Measurements from ENCODE around the gene SUN5.

DNA sequence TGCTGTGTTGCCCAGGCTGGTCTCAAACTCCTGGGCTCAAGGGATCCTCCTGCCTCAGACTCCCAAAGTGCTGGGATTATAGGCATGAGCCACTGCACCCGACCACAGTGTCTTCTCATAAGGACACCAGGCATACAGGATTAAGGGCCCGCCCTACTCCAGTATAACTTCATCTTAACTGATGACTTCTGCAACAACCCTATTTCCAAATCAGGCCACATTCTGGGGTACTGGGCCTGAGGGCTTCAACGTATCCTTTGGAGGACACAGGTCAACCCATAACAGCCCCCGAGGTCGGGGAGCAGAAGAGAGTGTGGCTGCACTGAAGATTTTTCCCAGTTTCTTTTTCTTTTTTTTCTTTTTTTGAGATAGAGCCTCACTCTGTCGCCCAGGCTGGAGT is 39.7 kb downstream of the SUN5 start:
- TF ChIP-seq, protein P1, sequence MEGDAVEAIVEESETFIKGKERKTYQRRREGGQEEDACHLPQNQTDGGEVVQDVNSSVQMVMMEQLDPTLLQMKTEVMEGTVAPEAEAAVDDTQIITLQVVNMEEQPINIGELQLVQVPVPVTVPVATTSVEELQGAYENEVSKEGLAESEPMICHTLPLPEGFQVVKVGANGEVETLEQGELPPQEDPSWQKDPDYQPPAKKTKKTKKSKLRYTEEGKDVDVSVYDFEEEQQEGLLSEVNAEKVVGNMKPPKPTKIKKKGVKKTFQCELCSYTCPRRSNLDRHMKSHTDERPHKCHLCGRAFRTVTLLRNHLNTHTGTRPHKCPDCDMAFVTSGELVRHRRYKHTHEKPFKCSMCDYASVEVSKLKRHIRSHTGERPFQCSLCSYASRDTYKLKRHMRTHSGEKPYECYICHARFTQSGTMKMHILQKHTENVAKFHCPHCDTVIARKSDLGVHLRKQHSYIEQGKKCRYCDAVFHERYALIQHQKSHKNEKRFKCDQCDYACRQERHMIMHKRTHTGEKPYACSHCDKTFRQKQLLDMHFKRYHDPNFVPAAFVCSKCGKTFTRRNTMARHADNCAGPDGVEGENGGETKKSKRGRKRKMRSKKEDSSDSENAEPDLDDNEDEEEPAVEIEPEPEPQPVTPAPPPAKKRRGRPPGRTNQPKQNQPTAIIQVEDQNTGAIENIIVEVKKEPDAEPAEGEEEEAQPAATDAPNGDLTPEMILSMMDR (IDR thresholded peaks at IDR 0.05): no peak
- TF ChIP-seq POLR2A (IDR thresholded peaks at IDR 0.05): no peak
